Esophagus muscularis mucosa (tissue), 3 donors: ENCODE measurements around the gene RIMS3.

Source experiments
- POLR2A ChIP-seq: fragments of 450-650 bp; IDR thresholded peaks from one replicate; pipeline ENCODE4 v1.6.1; 2017; ENCODE audit warnings: antibody characterized with exemption, moderate library complexity, mild to moderate bottlenecking, low read depth
- POLR2AphosphoS5 ChIP-seq, 2 donors: sonication (generic); formaldehyde crosslinking; IDR thresholded peaks; one replicate each; pipeline ENCODE4 v1.6.1; 2017; ENCODE audit warnings: antibody characterized with exemption in 2 of 2
- TF ChIP-seq, protein P1 (sequence below), 3 experiments: fragments of 200-600 bp in 2 of 3; fragments of 450-650 bp in 1 of 3; sonication (generic) in 2 of 3; IDR thresholded peaks; one replicate each; pipeline ENCODE4 v1.5.1; 2017 to 2019; ENCODE audit warnings: antibody characterized with exemption in 3 of 3, mild to moderate bottlenecking in 2 of 3, moderate library complexity in 1 of 3

- TF ChIP-seq, protein P1, sequence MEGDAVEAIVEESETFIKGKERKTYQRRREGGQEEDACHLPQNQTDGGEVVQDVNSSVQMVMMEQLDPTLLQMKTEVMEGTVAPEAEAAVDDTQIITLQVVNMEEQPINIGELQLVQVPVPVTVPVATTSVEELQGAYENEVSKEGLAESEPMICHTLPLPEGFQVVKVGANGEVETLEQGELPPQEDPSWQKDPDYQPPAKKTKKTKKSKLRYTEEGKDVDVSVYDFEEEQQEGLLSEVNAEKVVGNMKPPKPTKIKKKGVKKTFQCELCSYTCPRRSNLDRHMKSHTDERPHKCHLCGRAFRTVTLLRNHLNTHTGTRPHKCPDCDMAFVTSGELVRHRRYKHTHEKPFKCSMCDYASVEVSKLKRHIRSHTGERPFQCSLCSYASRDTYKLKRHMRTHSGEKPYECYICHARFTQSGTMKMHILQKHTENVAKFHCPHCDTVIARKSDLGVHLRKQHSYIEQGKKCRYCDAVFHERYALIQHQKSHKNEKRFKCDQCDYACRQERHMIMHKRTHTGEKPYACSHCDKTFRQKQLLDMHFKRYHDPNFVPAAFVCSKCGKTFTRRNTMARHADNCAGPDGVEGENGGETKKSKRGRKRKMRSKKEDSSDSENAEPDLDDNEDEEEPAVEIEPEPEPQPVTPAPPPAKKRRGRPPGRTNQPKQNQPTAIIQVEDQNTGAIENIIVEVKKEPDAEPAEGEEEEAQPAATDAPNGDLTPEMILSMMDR (IDR thresholded peaks at IDR 0.05) = no peak
- TF ChIP-seq POLR2A (no peak), POLR2AphosphoS5 (IDR thresholded peaks at IDR 0.05) (no peak)
These were observed 39.8 kb downstream of the RIMS3 start for GRCh38 chr1:40625476-40626382.
